ENCODE data around the gene ALAS1.
"Not testable (repeated sequence)": the region's sequence is repeated elsewhere in the genome, so short reads cannot be mapped to it uniquely, and the experiment has no call there.

The ALAS1 gene

GRCh38 chr3:52176951-52177700 lies 20.8 kb upstream of the ALAS1 start:
- DNase-seq (ENCODE audit: low read depth in 2 of 2) = no peak

- DNase-seq (ENCODE audit: low read depth in 2 of 2) = no peak
Observed at GRCh38 chr3:52177701-52178042, 20.3 kb upstream of the ALAS1 start.

- not testable (repeated sequence) for DNase-seq (ENCODE audit: low read depth in 2 of 2)
Observed at GRCh38 chr3:52178126-52178525, 19.8 kb upstream of the ALAS1 start.

- no peak for DNase-seq (ENCODE audit: low read depth in 2 of 2)
Observed at GRCh38 chr3:52178537-52178936, 19.4 kb upstream of the ALAS1 start.

GRCh38 chr3:52181543-52181942 lies 16.4 kb upstream of the ALAS1 start:
- DNase-seq (ENCODE audit: low read depth in 2 of 2) = no peak

- no peak for DNase-seq (ENCODE audit: low read depth in 2 of 2)
Observed at GRCh38 chr3:52182196-52182595, 15.8 kb upstream of the ALAS1 start.

GRCh38 chr3:52182691-52183090 lies 15.3 kb upstream of the ALAS1 start:
- no peak for DNase-seq (ENCODE audit: low read depth in 2 of 2)

- no peak for DNase-seq (ENCODE audit: low read depth in 2 of 2)
Observed at GRCh38 chr3:52183786-52184445, 14.0 kb upstream of the ALAS1 start.

- no peak for DNase-seq (ENCODE audit: low read depth in 2 of 2)
Observed at GRCh38 chr3:52184690-52185089, 13.3 kb upstream of the ALAS1 start.

- no peak for DNase-seq (ENCODE audit: low read depth in 2 of 2)
Observed at GRCh38 chr3:52185311-52185710, 12.6 kb upstream of the ALAS1 start.

- DNase-seq (ENCODE audit: low read depth in 2 of 2) = no peak
Observed at GRCh38 chr3:52185837-52186236, 12.1 kb upstream of the ALAS1 start.

GRCh38 chr3:52186729-52187128 lies 11.2 kb upstream of the ALAS1 start:
- no peak for DNase-seq (ENCODE audit: low read depth in 2 of 2)

GRCh38 chr3:52188556-52188955 lies 9.4 kb upstream of the ALAS1 start:
- DNase-seq (ENCODE audit: low read depth in 2 of 2) = no peak

- DNase-seq (ENCODE audit: low read depth in 2 of 2) = no peak
Observed at GRCh38 chr3:52190294-52191074, 7.5 kb upstream of the ALAS1 start.

- DNase-seq (ENCODE audit: low read depth in 2 of 2) = no peak
Observed at GRCh38 chr3:52191663-52192062, 6.3 kb upstream of the ALAS1 start.

GRCh38 chr3:52193065-52193464 lies 4.9 kb upstream of the ALAS1 start:
- no peak for DNase-seq (ENCODE audit: low read depth in 2 of 2)

GRCh38 chr3:52194485-52195290 lies 3.3 kb upstream of the ALAS1 start:
- DNase-seq (ENCODE audit: low read depth in 2 of 2) = no peak

GRCh38 chr3:52195291-52195597 lies 2.7 kb upstream of the ALAS1 start:
- DNase-seq (ENCODE audit: low read depth in 2 of 2) = no peak

GRCh38 chr3:52195823-52196331 lies 2.1 kb upstream of the ALAS1 start:
- DNase-seq (ENCODE audit: low read depth in 2 of 2) = no peak

- DNase-seq (ENCODE audit: low read depth in 2 of 2) = no peak
Observed at GRCh38 chr3:52196977-52197376, 983 bp upstream of the ALAS1 start.

- no peak for DNase-seq (ENCODE audit: low read depth in 2 of 2)
Observed at GRCh38 chr3:52197499-52197841, 490 bp upstream of the ALAS1 start.
